LNCaP clone FGC (cell line): ENCODE results near the gene ANO10.

Experiments used
- DNase-seq: peaks from one replicate; pipeline ENCODE4 v3.0.0-alpha.2; 2011; ENCODE audit warnings: low read depth
- H3K4me3 ChIP-seq: 2 replicates; pipeline ENCODE4 v1.5.1; 2011; ENCODE audit warnings: mild to moderate bottlenecking, low read depth, low read length, control low read depth
- TF ChIP-seq, protein P1 (sequence below): IDR thresholded peaks from 2 replicates; pipeline ENCODE4 v1.5.1; 2012; ENCODE audit warnings: mild to moderate bottlenecking; ENCODE audit not compliant: control insufficient read depth, insufficient read depth; ENCODE audit errors: extremely low read depth

The ANO10 gene

GRCh38 chr3:43348350-43348749 lies 273.5 kb downstream of the ANO10 start:
- DNase-seq = no peak
- H3K4me3 ChIP-seq = no peak overlapping the region
- TF ChIP-seq, protein P1, sequence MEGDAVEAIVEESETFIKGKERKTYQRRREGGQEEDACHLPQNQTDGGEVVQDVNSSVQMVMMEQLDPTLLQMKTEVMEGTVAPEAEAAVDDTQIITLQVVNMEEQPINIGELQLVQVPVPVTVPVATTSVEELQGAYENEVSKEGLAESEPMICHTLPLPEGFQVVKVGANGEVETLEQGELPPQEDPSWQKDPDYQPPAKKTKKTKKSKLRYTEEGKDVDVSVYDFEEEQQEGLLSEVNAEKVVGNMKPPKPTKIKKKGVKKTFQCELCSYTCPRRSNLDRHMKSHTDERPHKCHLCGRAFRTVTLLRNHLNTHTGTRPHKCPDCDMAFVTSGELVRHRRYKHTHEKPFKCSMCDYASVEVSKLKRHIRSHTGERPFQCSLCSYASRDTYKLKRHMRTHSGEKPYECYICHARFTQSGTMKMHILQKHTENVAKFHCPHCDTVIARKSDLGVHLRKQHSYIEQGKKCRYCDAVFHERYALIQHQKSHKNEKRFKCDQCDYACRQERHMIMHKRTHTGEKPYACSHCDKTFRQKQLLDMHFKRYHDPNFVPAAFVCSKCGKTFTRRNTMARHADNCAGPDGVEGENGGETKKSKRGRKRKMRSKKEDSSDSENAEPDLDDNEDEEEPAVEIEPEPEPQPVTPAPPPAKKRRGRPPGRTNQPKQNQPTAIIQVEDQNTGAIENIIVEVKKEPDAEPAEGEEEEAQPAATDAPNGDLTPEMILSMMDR = no peak

- TF ChIP-seq, protein P1 = no peak
- DNase-seq = no peak
Measured at GRCh38 chr3:43347774-43348173, 274.0 kb downstream of the ANO10 start.

DNA sequence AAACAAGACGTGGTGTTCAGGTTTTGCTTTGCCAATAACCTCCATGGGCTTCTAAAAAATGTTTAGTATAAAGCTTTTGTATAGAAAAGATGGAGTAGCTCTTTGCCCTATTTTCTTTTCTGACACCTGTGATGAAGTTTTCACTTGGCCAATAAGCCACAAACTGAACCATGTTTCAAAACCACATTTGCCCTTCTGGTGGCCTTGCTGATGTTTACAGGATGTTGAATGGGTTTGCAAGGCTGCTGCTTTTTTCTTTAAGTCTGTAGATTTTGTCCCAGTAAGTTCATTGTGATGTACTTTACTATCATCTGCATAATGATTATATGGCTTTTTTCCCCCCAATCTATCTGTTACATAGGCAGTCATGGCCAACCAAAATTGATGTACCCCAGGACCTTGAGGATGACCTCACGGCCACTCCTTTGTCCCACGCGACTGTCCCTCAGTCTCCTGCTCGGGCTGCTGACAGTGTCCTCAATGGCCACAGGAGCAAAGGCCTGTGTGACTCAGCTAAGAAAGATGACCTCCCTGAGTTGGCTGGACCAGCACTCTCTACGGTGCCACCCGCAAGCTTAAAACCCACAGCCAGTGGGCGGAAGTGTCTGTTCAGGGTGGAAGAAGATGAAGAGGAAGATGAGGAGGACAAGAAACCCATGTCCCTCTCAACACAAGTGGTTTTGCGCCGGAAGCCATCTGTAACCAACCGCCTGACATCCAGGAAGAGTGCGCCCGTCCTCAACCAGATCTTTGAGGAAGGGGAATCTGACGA lies 274.6 kb downstream of the ANO10 start:
- H3K4me3 ChIP-seq = no peak overlapping the region
- TF ChIP-seq, protein P1 = no peak
- DNase-seq = no peak

More at GRCh38 chr3:43347774-43348173, 274.0 kb downstream of the ANO10 start:
- H3K4me3 ChIP-seq = no peak overlapping the region

DNA sequence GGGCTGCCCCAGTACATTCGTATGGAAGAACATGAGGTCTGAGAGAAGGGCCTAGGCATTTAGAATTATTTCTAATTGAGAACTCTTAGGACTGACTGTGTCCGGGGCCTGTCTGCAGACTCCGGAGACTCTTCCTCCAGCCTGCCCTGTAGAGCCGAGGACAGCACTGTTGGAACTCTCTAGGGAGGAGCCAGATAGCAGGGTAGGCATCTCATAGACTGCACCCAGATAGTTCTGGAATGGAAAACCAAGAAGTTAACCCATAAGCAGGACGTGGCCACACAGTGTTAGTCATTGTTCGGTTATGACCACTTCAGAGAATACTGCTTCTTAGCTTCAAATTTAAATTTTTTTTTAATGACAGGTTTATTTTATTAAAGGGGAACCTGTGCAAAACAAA lies 275.9 kb downstream of the ANO10 start:
- no peak overlapping the region for H3K4me3 ChIP-seq
- TF ChIP-seq, protein P1 = no peak

DNA sequence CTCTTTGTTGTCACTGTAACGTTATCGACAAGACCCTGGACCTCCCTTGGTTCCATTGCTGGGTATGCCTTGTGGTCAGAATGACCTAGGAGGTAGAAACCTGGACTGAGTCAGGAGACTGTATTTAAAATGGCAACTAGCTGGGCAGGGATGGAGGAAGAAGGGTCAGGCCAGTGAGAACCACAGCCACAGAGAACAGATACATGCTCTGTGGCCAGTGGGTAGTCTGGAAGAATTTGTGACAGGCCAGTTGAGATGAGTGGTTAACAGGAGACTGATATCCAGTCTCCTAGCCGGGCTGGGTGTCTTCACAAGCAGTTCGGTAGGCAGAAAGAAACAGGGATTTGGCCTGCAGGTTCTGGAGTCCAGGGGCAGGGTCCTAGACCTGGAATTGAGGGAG lies 276.6 kb downstream of the ANO10 start:
- H3K4me3 ChIP-seq = no peak overlapping the region
- TF ChIP-seq, protein P1 = no peak
- no peak for DNase-seq

More for the DNA sequence above, 275.9 kb downstream of the ANO10 start:
- no peak for DNase-seq

GRCh38 chr3:43344520-43344919 lies 277.3 kb downstream of the ANO10 start:
- TF ChIP-seq, protein P1 = no peak
- DNase-seq = no peak
- no peak overlapping the region for H3K4me3 ChIP-seq

DNA sequence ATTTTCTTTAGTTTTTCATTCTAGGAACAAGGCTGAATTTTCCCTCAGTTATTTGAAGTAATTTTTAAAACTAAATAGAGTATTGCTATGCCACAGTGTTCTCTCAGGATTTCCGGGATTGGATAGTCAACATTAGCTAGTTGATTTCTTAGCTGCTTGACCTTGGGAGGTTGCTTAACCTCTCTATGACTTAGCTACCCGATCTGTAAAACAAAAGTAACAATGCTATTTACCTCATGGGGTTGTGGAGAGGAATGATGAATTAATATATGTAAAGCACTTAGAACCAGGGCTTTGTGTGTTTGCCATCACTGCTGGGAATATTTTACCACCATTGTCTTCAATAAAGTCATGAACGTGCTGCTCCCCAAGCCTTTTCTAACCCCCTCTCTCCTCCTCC lies 278.0 kb downstream of the ANO10 start:
- TF ChIP-seq, protein P1 = no peak
- DNase-seq = no peak
- H3K4me3 ChIP-seq = no peak overlapping the region
